Activated T-helper 2 cell treated with anti-CD3 and anti-CD28 coated beads, Interferon-gamma antibody, Interleukin-2, Interleukin-4, amounts not matched to agents 10 μg/mL and 5 μg/mL and 100 μg/mL, durations not matched to agents 14 hours and 24 hours and 36 hours (primary cell): ENCODE measurements around the gene NFU1. TPM values are rescaled to one million over a fixed set of nuclear protein-coding genes. Genes with fewer than 3 reads are reported as not detected.
"Not testable (repeated sequence)": the region's sequence is repeated elsewhere in the genome, so short reads cannot be mapped to it uniquely, and the experiment has no call there.

Experiments used
- DNase-seq: peaks from one replicate; pipeline ENCODE4 v3.0.0; 2021; ENCODE audit warnings: low spot score
- H3K27ac Mint-ChIP-seq: one replicate; pipeline ENCODE4 v1.8.0; 2021; ENCODE audit warnings: mixed read lengths
- H3K27me3 Mint-ChIP-seq: one replicate; pipeline ENCODE4 v1.8.0; 2021; ENCODE audit warnings: low read depth, mixed read lengths
- H3K36me3 Mint-ChIP-seq: one replicate; pipeline ENCODE4 v1.8.0; 2021; ENCODE audit warnings: low read depth, mixed read lengths
- H3K4me1 Mint-ChIP-seq: one replicate; pipeline ENCODE4 v1.8.0; 2021; ENCODE audit warnings: low read depth, mixed read lengths
- H3K4me3 Mint-ChIP-seq: one replicate; pipeline ENCODE4 v1.8.0; 2021; ENCODE audit warnings: low read depth, mild to moderate bottlenecking, moderate library complexity, mixed read lengths
- H3K9me3 Mint-ChIP-seq: one replicate; pipeline ENCODE4 v1.8.0; 2021; ENCODE audit warnings: mixed read lengths
- intact Hi-C: fragments of 100-400 bp; cut with micrococcal nuclease; formaldehyde crosslinking; loops from one replicate; pipeline ENCODE4 v1.15.1; 2023
- total RNA-seq: library from RNA; stranded (reverse); gene quantifications from 2 replicates; pipeline ENCODE4 v1.2.3, GENCODE V29; 2022

The NFU1 gene
- total RNA-seq, 1 donor from 2014 or later = 57.9 TPM

DNA sequence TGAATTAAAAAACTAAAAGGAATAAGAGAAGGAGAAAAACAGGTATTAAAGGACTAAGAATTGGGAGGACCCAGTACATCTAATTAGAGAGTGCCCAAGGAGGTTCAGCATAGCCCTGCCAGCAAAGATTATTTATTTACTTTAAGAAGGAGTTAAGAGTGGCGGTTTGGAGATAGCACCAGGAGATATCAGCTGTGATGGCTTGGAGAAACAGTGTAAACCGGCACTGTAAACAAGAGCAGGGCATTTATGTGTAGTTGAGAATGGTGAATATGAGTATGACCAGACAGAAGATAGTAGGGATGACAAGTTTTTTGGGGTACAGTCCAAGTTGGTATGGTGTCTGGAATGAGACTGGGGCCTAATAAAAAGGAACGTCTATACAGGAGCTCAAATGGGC, 6.4 kb upstream of the NFU1 start:
- H3K36me3 Mint-ChIP-seq, H3K4me1 Mint-ChIP-seq, H3K4me3 Mint-ChIP-seq, H3K9me3 Mint-ChIP-seq, H3K27me3 Mint-ChIP-seq, DNase-seq, intact Hi-C loops, H3K27ac Mint-ChIP-seq: not testable (repeated sequence)

DNA sequence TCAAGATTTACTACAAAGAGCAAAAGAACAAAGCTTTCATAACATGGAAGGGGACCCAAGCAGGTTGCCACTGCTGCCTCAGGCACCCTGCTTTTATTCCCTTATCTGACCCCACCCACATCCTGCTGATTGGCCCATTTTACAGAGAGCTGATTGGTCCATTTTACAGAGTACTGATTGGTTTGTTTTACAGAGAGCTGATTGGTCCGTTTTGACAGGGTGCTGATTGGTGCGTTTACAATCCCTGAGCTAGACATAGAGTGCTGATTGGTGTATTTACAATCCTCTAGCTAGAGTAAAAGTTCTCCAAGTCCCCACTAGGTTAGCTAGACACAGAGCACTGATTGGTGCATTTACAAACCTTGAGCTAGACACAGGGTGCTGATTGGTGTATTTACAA, 2.3 kb upstream of the NFU1 start:
- peaks cover 23% of the 10 kb centered on the region for H3K4me1 Mint-ChIP-seq
- not testable (repeated sequence) for H3K9me3 Mint-ChIP-seq, H3K27ac Mint-ChIP-seq, H3K36me3 Mint-ChIP-seq, DNase-seq, H3K27me3 Mint-ChIP-seq, H3K4me3 Mint-ChIP-seq
- intact Hi-C loops = loop anchor here (5.0 kb wide), 4 partner anchors 38 to 388 kb away; partner anchors contain the start of gene GMCL1

DNA sequence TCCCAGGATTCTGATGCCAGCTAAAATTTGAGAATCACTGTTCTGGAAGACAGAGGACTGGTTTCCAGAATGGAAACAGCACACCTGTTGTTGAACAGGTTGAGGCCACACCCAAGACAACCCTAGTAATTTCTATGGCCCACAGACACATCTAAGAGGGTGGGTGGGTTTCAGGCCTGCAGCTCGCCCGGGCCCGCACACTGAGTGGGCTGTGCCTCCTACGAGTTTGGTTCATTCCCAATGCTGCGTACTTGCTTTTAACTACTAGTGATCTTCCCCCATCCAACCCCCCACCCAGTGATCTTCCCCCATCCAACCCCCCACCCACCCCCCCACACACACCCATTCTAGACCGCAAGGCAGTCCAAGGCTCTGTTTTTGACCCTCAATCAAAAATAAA, 1.3 kb upstream of the NFU1 start:
- intact Hi-C loops = loop anchor here (5.0 kb wide), 4 partner anchors 39 to 389 kb away; partner anchors contain the start of gene GMCL1
- Mint-ChIP-seq H3K4me3 (no peak overlapping the region), H3K4me1 (peaks cover 24% of the 10 kb centered on the region), H3K36me3 (peaks cover 11% of the 10 kb centered on the region), H3K27ac (peak overlapping the region; percentile 96), H3K27me3 (no peaks in the 10 kb centered on the region), H3K9me3 (peaks cover 5% of the 10 kb centered on the region)
- DNase-seq = no peak

DNA sequence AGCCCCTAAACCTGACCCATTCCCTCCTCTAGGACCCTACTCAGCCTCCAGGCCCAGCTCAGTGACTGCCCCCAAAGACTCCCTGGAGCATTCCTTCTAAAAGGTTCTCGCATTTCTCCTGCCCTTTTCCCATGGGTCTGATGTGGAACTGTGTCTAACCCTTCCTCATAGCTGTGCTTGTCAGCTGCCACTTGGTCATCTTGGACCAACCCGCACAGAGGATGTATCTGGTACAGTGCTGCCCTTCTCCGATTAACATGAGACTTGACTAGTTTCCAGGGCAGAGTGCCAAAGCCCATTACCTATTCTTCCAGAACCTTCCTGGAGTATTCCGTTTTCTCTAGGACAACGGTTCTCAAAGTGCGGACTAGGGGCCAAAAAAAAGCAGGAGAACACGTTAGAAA, 518 bp upstream of the NFU1 start:
- Mint-ChIP-seq H3K27me3 (no peaks in the 10 kb centered on the region), H3K9me3 (peaks cover 5% of the 10 kb centered on the region), H3K4me1 (peaks cover 24% of the 10 kb centered on the region), H3K36me3 (peaks cover 11% of the 10 kb centered on the region), H3K27ac (peak overlapping the region; percentile 96), H3K4me3 (peak overlapping the region; percentile 86)
- no peak for DNase-seq
- intact Hi-C loops = loop anchor here (1.0 to 5.0 kb wide), 7 partner anchors 16 to 390 kb away; partner anchors contain the start of genes GFPT1 and GMCL1

DNA sequence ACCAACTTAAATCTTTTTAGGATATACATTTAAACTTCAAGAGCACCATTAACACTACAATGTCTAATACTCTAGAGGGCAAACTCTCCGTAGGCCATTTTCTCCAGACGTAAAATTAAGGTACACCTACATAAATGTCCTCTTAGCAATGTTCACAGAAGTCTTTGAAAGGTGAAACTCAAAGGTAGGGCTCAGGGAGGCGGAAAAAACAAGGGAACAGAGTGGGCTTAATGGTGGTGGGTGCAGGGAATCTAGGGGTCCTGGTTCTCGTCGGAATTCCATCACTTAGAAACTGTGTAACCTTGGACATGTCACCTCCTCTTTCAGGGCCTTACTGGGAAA, 668 bp downstream of the NFU1 start:
- peaks cover 5% of the 10 kb centered on the region for H3K9me3 Mint-ChIP-seq
- intact Hi-C loops = loop anchor here (2.0 to 5.0 kb wide), 6 partner anchors 41 to 391 kb away; partner anchors contain the start of genes GFPT1 and GMCL1

DNA sequence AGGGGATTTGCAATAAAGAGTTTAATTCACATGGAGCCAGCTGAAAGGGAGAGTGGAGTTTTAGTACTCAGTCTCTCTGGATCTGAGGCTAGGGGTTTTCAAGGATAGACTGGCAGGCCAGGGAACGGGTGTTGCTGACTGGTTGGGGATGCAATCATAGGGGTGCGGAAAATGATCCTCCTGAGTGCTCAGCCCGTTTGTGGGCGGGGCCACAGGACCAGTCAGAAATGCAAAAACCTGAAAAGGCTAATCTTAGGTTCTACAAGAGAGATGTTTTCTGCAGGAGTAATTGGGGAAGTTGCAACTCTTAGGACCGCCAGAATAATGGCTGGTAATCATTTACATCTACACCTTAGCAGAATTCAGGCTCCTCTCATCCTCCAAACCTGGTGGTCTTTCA, 2.5 kb downstream of the NFU1 start:
- Mint-ChIP-seq H3K9me3 (peaks cover 5% of the 10 kb centered on the region), H3K36me3 (peaks cover 12% of the 10 kb centered on the region), H3K4me1 (peaks cover 24% of the 10 kb centered on the region), H3K27me3 (no peaks in the 10 kb centered on the region), H3K27ac (peak overlapping the region; percentile 54), H3K4me3 (peak overlapping the region; percentile 60)
- intact Hi-C loops = loop anchor here (5.0 kb wide), 4 partner anchors 43 to 393 kb away; partner anchors contain the start of gene GMCL1
- DNase-seq = no peak

More for the DNA sequence above, 668 bp downstream of the NFU1 start:
- DNase-seq = no peak
- H3K36me3 Mint-ChIP-seq = peaks cover 11% of the 10 kb centered on the region
- no peaks in the 10 kb centered on the region for H3K27me3 Mint-ChIP-seq
- H3K4me3 Mint-ChIP-seq = peak overlapping the region; percentile 86
- H3K27ac Mint-ChIP-seq = peak overlapping the region; percentile 96
- peaks cover 24% of the 10 kb centered on the region for H3K4me1 Mint-ChIP-seq

DNA sequence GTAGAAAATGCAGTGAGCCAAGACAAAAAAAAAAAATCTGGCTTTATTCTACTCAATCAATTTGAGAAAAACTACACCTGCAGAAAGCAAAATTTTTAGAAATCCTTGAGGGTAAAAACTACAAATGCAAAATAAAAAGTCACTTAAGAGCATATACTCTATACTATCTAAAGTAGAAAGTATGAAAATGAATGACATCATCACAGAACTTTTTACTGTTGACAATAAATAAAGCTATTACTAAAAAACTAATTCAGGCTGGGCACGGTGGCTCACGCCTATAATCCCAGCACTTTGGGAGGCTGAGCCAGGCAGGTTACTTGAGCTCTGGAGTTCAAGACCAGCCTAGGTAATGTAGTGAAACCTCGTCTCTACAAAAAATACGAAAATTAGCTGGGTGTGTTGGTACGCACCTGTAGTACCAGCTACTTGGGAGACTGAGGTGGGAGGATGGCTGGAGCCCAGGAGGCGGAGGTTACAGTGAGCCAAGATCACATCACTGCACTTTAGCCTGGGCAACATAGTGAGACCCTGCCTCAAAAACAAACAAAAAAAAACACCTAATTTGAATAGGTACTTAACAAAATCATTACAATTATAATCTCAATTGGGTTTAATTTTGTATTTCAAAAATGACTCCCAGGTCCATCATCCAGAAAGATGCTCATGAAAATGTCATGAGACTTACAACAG, 7.6 kb downstream of the NFU1 start:
- no peaks in the 10 kb centered on the region for H3K9me3 Mint-ChIP-seq
- peaks cover 17% of the 10 kb centered on the region for H3K36me3 Mint-ChIP-seq
- no peak for DNase-seq
- H3K27me3 Mint-ChIP-seq = no peaks in the 10 kb centered on the region
- peaks cover 2% of the 10 kb centered on the region for H3K4me1 Mint-ChIP-seq
- no peak overlapping the region for H3K27ac Mint-ChIP-seq
- H3K4me3 Mint-ChIP-seq = no peak overlapping the region
- intact Hi-C loops = no loop called here

DNA sequence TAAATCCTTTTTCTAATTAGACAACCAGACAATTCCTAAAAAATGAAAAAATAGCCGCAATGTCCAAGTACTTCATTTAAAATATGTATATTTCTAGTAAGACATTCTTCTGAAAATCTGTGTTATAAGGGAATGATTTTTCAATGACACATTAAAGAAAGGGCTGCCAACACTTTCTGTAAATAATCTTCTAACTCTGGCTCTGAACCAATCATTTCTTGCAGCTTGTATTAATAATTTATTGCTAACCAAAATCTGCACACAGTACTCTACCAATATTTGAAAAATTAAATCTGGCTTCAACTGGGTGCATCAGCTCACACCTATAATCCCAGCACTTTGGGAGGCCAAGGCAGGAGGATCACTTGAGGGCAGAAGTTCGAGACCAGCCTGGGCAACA, 8.3 kb downstream of the NFU1 start:
- H3K27ac Mint-ChIP-seq = no peak overlapping the region
- intact Hi-C loops = no loop called here
- H3K4me3 Mint-ChIP-seq = no peak overlapping the region
- no peaks in the 10 kb centered on the region for H3K9me3 Mint-ChIP-seq
- no peaks in the 10 kb centered on the region for H3K27me3 Mint-ChIP-seq
- H3K4me1 Mint-ChIP-seq = no peaks in the 10 kb centered on the region
- H3K36me3 Mint-ChIP-seq = peaks cover 11% of the 10 kb centered on the region
- DNase-seq = no peak

DNA sequence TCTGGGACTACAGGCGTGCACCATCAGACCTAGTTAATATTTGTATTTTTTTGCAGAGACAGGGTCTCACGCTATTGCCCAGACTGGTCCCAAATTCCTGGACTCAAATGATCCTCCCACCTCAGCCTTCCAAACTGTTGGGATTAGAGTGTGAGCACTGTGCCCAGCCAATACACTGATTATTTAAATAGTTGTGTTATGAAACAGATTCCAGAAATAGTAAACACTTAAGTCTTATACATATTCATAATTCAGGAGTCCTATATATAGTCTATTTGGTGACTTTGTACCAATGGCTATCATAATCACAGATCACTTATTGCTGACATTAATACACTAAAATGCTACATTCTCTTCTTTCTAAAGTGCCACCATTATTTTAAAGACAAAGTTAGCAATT, 12.8 kb downstream of the NFU1 start:
- Mint-ChIP-seq H3K27me3 (no peaks in the 10 kb centered on the region), H3K9me3 (no peaks in the 10 kb centered on the region), H3K36me3 (peaks cover 25% of the 10 kb centered on the region), H3K4me1 (peaks cover 5% of the 10 kb centered on the region), H3K27ac (no peak overlapping the region), H3K4me3 (no peak overlapping the region)
- DNase-seq = no peak
- intact Hi-C loops = no loop called here

DNA sequence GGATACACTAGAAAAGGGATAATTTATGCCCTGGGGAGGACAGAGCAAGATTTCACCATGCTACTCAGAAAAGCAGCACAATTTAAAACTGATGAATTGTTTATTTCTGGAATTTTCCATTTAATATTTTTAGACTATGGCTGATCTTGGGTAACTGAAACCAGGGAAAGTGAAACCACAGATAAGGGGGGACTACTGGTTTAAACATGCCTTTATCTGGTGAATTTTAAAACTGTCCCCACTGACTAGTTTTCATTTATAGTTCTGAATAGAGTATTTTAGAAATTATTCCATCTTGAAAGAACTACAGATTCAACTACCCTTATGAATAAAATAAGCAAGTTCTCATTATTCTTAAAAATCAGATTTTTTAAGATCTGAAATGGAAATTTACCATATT, 15.0 kb downstream of the NFU1 start:
- DNase-seq = no peak
- H3K27ac Mint-ChIP-seq = no peak overlapping the region
- no peaks in the 10 kb centered on the region for H3K9me3 Mint-ChIP-seq
- peaks cover 5% of the 10 kb centered on the region for H3K4me1 Mint-ChIP-seq
- no peak overlapping the region for H3K4me3 Mint-ChIP-seq
- intact Hi-C loops = no loop called here
- no peaks in the 10 kb centered on the region for H3K27me3 Mint-ChIP-seq
- peaks cover 24% of the 10 kb centered on the region for H3K36me3 Mint-ChIP-seq

DNA sequence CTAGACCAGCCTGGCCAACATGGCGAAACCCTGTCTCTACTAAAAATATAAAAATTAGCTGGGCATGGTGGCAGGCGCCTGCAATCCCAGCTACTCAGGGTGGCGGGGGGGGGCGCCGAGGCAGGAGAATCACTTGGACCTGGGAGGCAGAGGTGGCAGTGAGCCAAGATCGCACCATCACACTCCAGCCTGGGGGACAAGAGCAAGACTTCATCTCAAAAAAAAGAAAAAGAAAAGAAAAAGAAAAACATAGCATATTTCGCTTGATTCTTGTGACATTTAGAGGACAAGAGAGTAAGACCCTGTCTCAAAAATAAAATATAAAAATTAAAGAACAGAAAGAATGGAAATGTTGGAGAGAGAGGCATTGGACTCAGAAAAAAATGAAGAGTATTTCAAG, 18.1 kb downstream of the NFU1 start:
- H3K9me3 Mint-ChIP-seq, H3K27ac Mint-ChIP-seq, H3K4me1 Mint-ChIP-seq, H3K4me3 Mint-ChIP-seq, intact Hi-C loops, DNase-seq, H3K27me3 Mint-ChIP-seq: not testable (repeated sequence)
- H3K36me3 Mint-ChIP-seq = peaks cover 30% of the 10 kb centered on the region

DNA sequence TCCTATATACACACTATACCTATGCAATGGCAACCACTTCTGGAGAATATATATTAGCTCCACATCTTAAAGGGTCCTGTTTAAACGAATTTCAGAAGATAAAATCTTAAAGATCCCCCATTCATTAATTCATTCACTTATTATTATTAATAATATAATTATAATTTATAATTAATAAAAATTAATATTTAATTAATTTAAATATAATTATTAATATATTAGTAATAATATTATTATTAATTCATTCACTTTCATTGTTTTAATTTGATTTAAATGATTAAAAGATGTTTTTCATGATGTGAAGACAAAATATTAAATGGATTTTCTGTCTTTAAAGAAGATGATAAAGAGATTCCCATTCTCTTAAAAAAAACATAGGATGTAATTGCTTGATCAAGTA, 21.1 kb downstream of the NFU1 start:
- no peaks in the 10 kb centered on the region for H3K9me3 Mint-ChIP-seq
- H3K27me3 Mint-ChIP-seq = no peaks in the 10 kb centered on the region
- H3K4me3 Mint-ChIP-seq = no peak overlapping the region
- no peak for DNase-seq
- no peak overlapping the region for H3K27ac Mint-ChIP-seq
- intact Hi-C loops = no loop called here
- H3K4me1 Mint-ChIP-seq = peaks cover 1% of the 10 kb centered on the region
- H3K36me3 Mint-ChIP-seq = peaks cover 30% of the 10 kb centered on the region

DNA sequence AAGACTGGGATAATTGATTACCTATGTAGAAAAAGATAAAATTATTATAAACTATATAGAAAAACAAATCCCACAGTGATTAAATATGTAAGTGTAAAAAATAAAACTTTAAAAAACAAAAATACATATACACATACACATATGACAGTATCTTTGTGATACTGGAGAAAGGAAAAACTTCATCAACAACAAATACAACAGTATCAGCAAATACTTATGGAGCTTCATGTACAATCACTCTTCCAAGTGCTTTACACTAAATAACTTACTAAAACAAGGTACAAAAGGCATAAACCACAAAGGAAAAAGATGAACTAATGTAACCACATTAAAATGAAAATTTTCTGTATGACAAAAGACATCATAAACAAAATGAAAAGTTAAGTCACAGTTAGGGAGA, 26.1 kb downstream of the NFU1 start:
- intact Hi-C loops = no loop called here
- Mint-ChIP-seq H3K9me3 (no peaks in the 10 kb centered on the region), H3K27ac (no peak overlapping the region), H3K4me1 (peaks cover 7% of the 10 kb centered on the region), H3K27me3 (no peaks in the 10 kb centered on the region), H3K4me3 (no peak overlapping the region), H3K36me3 (peaks cover 40% of the 10 kb centered on the region)
- no peak for DNase-seq
